H1 (cell line): Measurements from ENCODE around the gene GALNTL6. TPM values are rescaled to one million over a fixed set of nuclear protein-coding genes. Genes with fewer than 3 reads are reported as not detected.

Experiments
- CTCF ChIA-PET: fragments of 300-600 bp; sonication (Branson Sonifier 250); formaldehyde crosslinking; loops from one replicate; lab custom pipeline; 2021; ENCODE audit not compliant: partially characterized antibody; lab: Charles Lee
- POLR2A ChIA-PET: fragments of 300-600 bp; sonication (Branson Sonifier 250); formaldehyde crosslinking; loops from one replicate; lab custom pipeline; 2021; ENCODE audit warnings: inconsistent platforms; ENCODE audit not compliant: partially characterized antibody; lab: Charles Lee
- DNase-seq, 2 experiments: peaks; one replicate each; pipeline versions ENCODE4 v3.0.0 to v3.0.0-alpha.2; 2010 to 2022; ENCODE audit warnings: low spot score in 2 of 2, low read depth in 1 of 2, mixed read lengths in 1 of 2
- FAIRE-seq: peaks from 2 replicates; lab custom pipeline; 2011; peaks lifted over from hg19 to GRCh38; lab: Jason Lieb, UNC
- H2AFZ ChIP-seq: 2 replicates; pipeline ENCODE4 v1.8.1; 2012; ENCODE audit warnings: low read length, inconsistent platforms
- H2AK5ac ChIP-seq: 2 replicates; pipeline ENCODE4 v1.6.1; 2013; ENCODE audit warnings: low read depth, low read length
- H2BK120ac ChIP-seq: replicated peaks from 2 replicates; pipeline ENCODE3; 2013; ENCODE audit warnings: low read depth, low read length, inconsistent platforms
- H2BK12ac ChIP-seq: 2 replicates; pipeline ENCODE4 v1.6.1; 2013; ENCODE audit warnings: low read depth, low read length
- H2BK15ac ChIP-seq: 2 replicates; pipeline ENCODE4 v1.6.1; 2013; ENCODE audit warnings: low read length
- H2BK20ac ChIP-seq: 2 replicates; pipeline ENCODE4 v1.6.1; 2013; ENCODE audit warnings: low read length
- H2BK5ac ChIP-seq: 2 replicates; pipeline ENCODE4 v1.6.1; 2013; ENCODE audit warnings: low read depth, low read length
- H3K14ac ChIP-seq: 2 replicates; pipeline ENCODE4 v1.6.1; 2013; ENCODE audit warnings: inconsistent platforms; ENCODE audit not compliant: insufficient read length
- H3K18ac ChIP-seq: 2 replicates; pipeline ENCODE4 v1.6.1; 2013; ENCODE audit warnings: low read length; ENCODE audit errors: extremely low read depth
- H3K23ac ChIP-seq: 2 replicates; pipeline ENCODE4 v1.6.1; 2013; ENCODE audit warnings: inconsistent platforms; ENCODE audit not compliant: insufficient read length
- H3K23me2 ChIP-seq: 2 replicates; pipeline ENCODE4 v1.6.1; 2013; ENCODE audit warnings: low read depth, low read length
- H3K27ac ChIP-seq: 2 replicates; pipeline ENCODE4 v1.6.1; 2011; ENCODE audit warnings: low read depth, low read length, inconsistent platforms
- H3K27me3 ChIP-seq, 4 experiments: replicated peaks in 1 of 4; 1 replicate in 1 of 4; 2 replicates in 3 of 4; pipeline versions ENCODE4 v1.6.1 to v1.8.1; 2011 to 2013; ENCODE audit warnings: low read length in 3 of 4, mild to moderate bottlenecking in 3 of 4, inconsistent platforms in 2 of 4, mixed read lengths in 2 of 4, moderate library complexity in 1 of 4; ENCODE audit not compliant: control insufficient read depth in 3 of 4, insufficient read depth in 3 of 4; ENCODE audit errors: extremely low read depth in 1 of 4
- H3K36me3 ChIP-seq, 4 experiments: 2 replicates each; pipeline versions ENCODE4 v1.6.1 to v1.8.1; 2011 to 2013; ENCODE audit warnings: mild to moderate bottlenecking in 4 of 4, low read length in 3 of 4, moderate library complexity in 2 of 4, control low read depth in 1 of 4, inconsistent platforms in 1 of 4; ENCODE audit not compliant: insufficient read depth in 4 of 4, control insufficient read depth in 2 of 4
- H3K4ac ChIP-seq: replicated peaks from 2 replicates; pipeline ENCODE3; 2013; ENCODE audit warnings: low read length, low read depth, mixed read lengths, inconsistent platforms; ENCODE audit not compliant: insufficient read length
- H3K4me1 ChIP-seq, 4 experiments: replicated peaks in 1 of 4; 1 replicate in 1 of 4; 2 replicates in 3 of 4; pipeline versions ENCODE4 v1.6.1 to v1.8.1; 2011 to 2013; ENCODE audit warnings: low read length in 3 of 4, inconsistent platforms in 2 of 4, mixed read lengths in 1 of 4; ENCODE audit not compliant: insufficient read depth in 4 of 4, control insufficient read depth in 3 of 4
- H3K4me2 ChIP-seq, 2 experiments: 2 replicates each; pipeline versions ENCODE4 v1.6.1 to v1.8.1; 2011 to 2013; ENCODE audit warnings: low read depth in 2 of 2, low read length in 2 of 2, control low read depth in 1 of 2, inconsistent platforms in 1 of 2, mild to moderate bottlenecking in 1 of 2; ENCODE audit not compliant: insufficient read depth in 1 of 2
- H3K4me3 ChIP-seq, 4 experiments: fragments of 200-600, 300-600 bp in 1 of 4; sonication (generic), shearing (Covaris generic), sonication (Bioruptor Twin) in 1 of 4; 2 replicates each; pipeline versions ENCODE4 v1.5.1 to v1.8.1; 2011 to 2016; ENCODE audit warnings: low read length in 4 of 4, low read depth in 3 of 4, control low read depth in 2 of 4, inconsistent platforms in 2 of 4, mild to moderate bottlenecking in 2 of 4, mixed read lengths in 1 of 4, moderate library complexity in 1 of 4; ENCODE audit not compliant: insufficient read depth in 2 of 4; ENCODE audit errors: extremely low read depth in 1 of 4
- H3K56ac ChIP-seq: replicated peaks from 2 replicates; pipeline ENCODE3; 2013; ENCODE audit warnings: low read depth, mild to moderate bottlenecking, mixed read lengths, low read length, inconsistent platforms; ENCODE audit not compliant: insufficient read length
- H3K79me1 ChIP-seq: 2 replicates; pipeline ENCODE4 v1.6.1; 2013; ENCODE audit warnings: low read depth, low read length, control low read depth
- H3K79me2 ChIP-seq, 2 experiments: 2 replicates each; pipeline versions ENCODE4 v1.6.1 to v1.8.1; 2012 to 2013; ENCODE audit warnings: low read length in 2 of 2, mild to moderate bottlenecking in 2 of 2, inconsistent platforms in 1 of 2; ENCODE audit not compliant: insufficient read depth in 2 of 2, control insufficient read depth in 1 of 2
- H3K9ac ChIP-seq, 4 experiments: replicated peaks in 1 of 4; 1 replicate in 1 of 4; 2 replicates in 3 of 4; pipeline versions ENCODE4 v1.6.1 to v1.8.1; 2011 to 2013; ENCODE audit warnings: low read depth in 3 of 4, low read length in 3 of 4, control low read depth in 2 of 4, mild to moderate bottlenecking in 2 of 4, moderate library complexity in 2 of 4, inconsistent platforms in 1 of 4; ENCODE audit errors: extremely low read depth in 1 of 4
- H3K9me3 ChIP-seq, 2 experiments: 2 replicates each; pipeline versions ENCODE4 v1.6.1 to v1.8.1; 2012 to 2013; ENCODE audit warnings: mild to moderate bottlenecking in 2 of 2, moderate library complexity in 2 of 2, control low read depth in 1 of 2, inconsistent platforms in 1 of 2, low read depth in 1 of 2, low read length in 1 of 2, mixed read lengths in 1 of 2; ENCODE audit not compliant: insufficient read depth in 2 of 2
- H4K20me1 ChIP-seq, 2 experiments: replicated peaks in 1 of 2; 2 replicates each; pipeline versions ENCODE3 to v1.8.1; 2011 to 2013; ENCODE audit warnings: inconsistent platforms in 2 of 2, low read length in 2 of 2, mild to moderate bottlenecking in 1 of 2; ENCODE audit not compliant: insufficient read depth in 2 of 2, control insufficient read depth in 1 of 2
- H4K5ac ChIP-seq: 2 replicates; pipeline ENCODE4 v1.6.1; 2013; ENCODE audit warnings: low read length, low read depth, mixed read lengths, inconsistent platforms; ENCODE audit not compliant: insufficient read length
- H4K8ac ChIP-seq: 2 replicates; pipeline ENCODE4 v1.8.0; 2013; ENCODE audit warnings: mild to moderate bottlenecking, moderate library complexity, low read length, inconsistent platforms; ENCODE audit not compliant: insufficient read depth; ENCODE audit errors: extremely low read depth
- H4K91ac ChIP-seq: replicated peaks from 2 replicates; pipeline ENCODE3; 2013; ENCODE audit warnings: low read length, mixed read lengths, inconsistent platforms; ENCODE audit not compliant: insufficient read length
- CEBPB ChIP-seq: IDR thresholded peaks from 2 replicates; pipeline ENCODE4 v1.6.1; 2012; ENCODE audit warnings: low read depth, low read length
- CTCF ChIP-seq, 3 experiments: IDR thresholded peaks; 1 replicate in 2 of 3; 2 replicates in 1 of 3; pipeline versions ENCODE4 v1.5.1 to v1.6.1; 2011; ENCODE audit warnings: low read length in 3 of 3, mild to moderate bottlenecking in 3 of 3, inconsistent platforms in 2 of 3, low read depth in 1 of 3, moderate library complexity in 1 of 3; ENCODE audit not compliant: insufficient read depth in 1 of 3; ENCODE audit errors: control extremely low read depth in 1 of 3
- EGR1 ChIP-seq: IDR thresholded peaks from 2 replicates; pipeline ENCODE4 v1.6.1; 2011; ENCODE audit warnings: low read depth, low read length, borderline replicate concordance
- EZH2 ChIP-seq: fragments of 200-600 bp; sonication (generic); IDR thresholded peaks from 2 replicates; pipeline ENCODE4 v1.7.1; 2012; ENCODE audit warnings: low read depth, mild to moderate bottlenecking, moderate library complexity, low read length, inconsistent platforms; ENCODE audit not compliant: severe bottlenecking
- KDM1A ChIP-seq: fragments of 200-600, 300-600 bp; sonication (generic); IDR thresholded peaks from 2 replicates; pipeline ENCODE4 v1.7.1; 2016; ENCODE audit warnings: mild to moderate bottlenecking, low read length, borderline replicate concordance
- RAD21 ChIP-seq, 2 experiments: IDR thresholded peaks in 1 of 2; conservative IDR thresholded peaks in 1 of 2; 2 replicates each; pipeline ENCODE4 v1.6.1; 2011; ENCODE audit warnings: low read depth in 2 of 2, low read length in 2 of 2, improper control_type of control experiment in 1 of 2, inconsistent platforms in 1 of 2, mild to moderate bottlenecking in 1 of 2, moderate library complexity in 1 of 2
- SAP30 ChIP-seq: fragments of 300-600 bp; sonication (generic); IDR thresholded peaks from 2 replicates; pipeline ENCODE4 v1.7.1; 2012; ENCODE audit warnings: low read length, moderate library complexity, mild to moderate bottlenecking, inconsistent platforms; ENCODE audit not compliant: insufficient read depth, insufficient replicate concordance
- TAF1 ChIP-seq: IDR thresholded peaks from 2 replicates; pipeline ENCODE4 v1.6.1; 2011; ENCODE audit warnings: mild to moderate bottlenecking, low read depth, low read length
- TAF7 ChIP-seq: optimal IDR thresholded peaks from 2 replicates; pipeline ENCODE3; 2011; ENCODE audit warnings: low read depth, mild to moderate bottlenecking, inconsistent platforms, low read length, moderate library complexity, borderline replicate concordance
- WGBS, 2 experiments: shearing (Covaris generic) in 1 of 2; methylation state at CpG; one replicate each; pipeline versions ENCODE4 v1.1.6 to v1.1.7; 2013 to 2015; ENCODE audit warnings: low lambda C conversion rate in 2 of 2, mixed read lengths in 2 of 2, inconsistent platforms in 1 of 2, low coverage in 1 of 2, missing lambda C conversion rate in 1 of 2; ENCODE audit not compliant: insufficient replicate concordance in 2 of 2, insufficient coverage in 1 of 2, insufficient read length in 1 of 2; ENCODE audit errors: extremely low coverage in 1 of 2, missing lambda C conversion rate in 1 of 2; 5-methylcytosine and 5-hydroxymethylcytosine counted together
- polyA plus RNA-seq, 7 experiments: library from polyadenylated mRNA; depleted of rRNA in 3 of 7; stranded (reverse) in 5 of 7; unstranded in 2 of 7; fragments of >200 nt in 5 of 7; fragments of 200-250 nt in 2 of 7; gene quantifications; 1 replicate in 5 of 7; 2 replicates in 1 of 7; 4 replicates in 1 of 7; pipeline versions ENCODE4 v1.2.1 to v1.2.3, GENCODE V29; 2011 to 2013; ENCODE audit warnings: missing spikeins in 2 of 7, mixed read lengths in 2 of 7
- total RNA-seq: library from RNA; stranded (reverse); fragmentation: NEBNext Ultra II Directional; extraction: Animal tissue kit (Norgen Biotek cat#: 25700); gene quantifications from 2 replicates; pipeline ENCODE4 v1.2.1, GENCODE V29; 2021
- TF ChIP-seq, protein P1 (sequence below): IDR thresholded peaks from 2 replicates; pipeline ENCODE4 v1.6.1; 2012; ENCODE audit warnings: inconsistent platforms

GALNTL6 gene
- total and polyA plus RNA-seq, 2 of the 8 experiments (the other 6 are each of a cell fraction or from before 2014, with no cell fraction given), result 0.03 to 0.32 TPM

- no peak overlapping the region for H2BK15ac ChIP-seq
- H2BK120ac ChIP-seq, result no peak overlapping the region
- peak; percentile 95 for FAIRE-seq
- H3K56ac ChIP-seq, result no peak overlapping the region
- no peak overlapping the region for H2BK12ac ChIP-seq
- WGBS, 2 experiments, result 21% methylated on average over 4 of the region's 4 CpGs; no CpG with 5 or more reads in 1 of the 2 experiments
- H3K23ac ChIP-seq, result no peak overlapping the region
- H2BK20ac ChIP-seq, result no peak overlapping the region
- no peak overlapping the region for H2AFZ ChIP-seq
- no peak overlapping the region for H4K8ac ChIP-seq
- TF ChIP-seq, protein P1, sequence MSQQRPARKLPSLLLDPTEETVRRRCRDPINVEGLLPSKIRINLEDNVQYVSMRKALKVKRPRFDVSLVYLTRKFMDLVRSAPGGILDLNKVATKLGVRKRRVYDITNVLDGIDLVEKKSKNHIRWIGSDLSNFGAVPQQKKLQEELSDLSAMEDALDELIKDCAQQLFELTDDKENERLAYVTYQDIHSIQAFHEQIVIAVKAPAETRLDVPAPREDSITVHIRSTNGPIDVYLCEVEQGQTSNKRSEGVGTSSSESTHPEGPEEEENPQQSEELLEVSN, result no peak
- TF ChIP-seq CTCF (IDR thresholded peaks at IDR 0.05; ENCODE audit: control extremely low read depth in 1 of 3, insufficient read depth in 1 of 3, low read depth in 1 of 3, low read length in 3 of 3) (peak in 2 of 3 experiments; percentile 75 to 78; a peak in 3 of 4 replicates), CEBPB (no peak), TAF1 (no peak), EZH2 (no peak), SAP30 (no peak), KDM1A (no peak), RAD21 (IDR thresholded peaks at IDR 0.05 in 1 of 2, conservative IDR thresholded peaks at IDR 0.05 in 1 of 2; ENCODE audit: low read depth in 2 of 2, low read length in 2 of 2) (peak; percentile 70 to 77), EGR1 (no peak), TAF7 (no peak)
- H3K4me3 ChIP-seq, result no peak overlapping the region
- no peak overlapping the region for H3K4me2 ChIP-seq
- H3K23me2 ChIP-seq, result no peaks in the 10 kb centered on the region
- no peaks in the 10 kb centered on the region for H3K79me1 ChIP-seq
- POLR2A ChIA-PET, result no interaction called here
- no peak overlapping the region for H4K5ac ChIP-seq
- H4K91ac ChIP-seq, result no peak overlapping the region
- no peaks in the 10 kb centered on the region for H3K4me1 ChIP-seq
- no peaks in the 10 kb centered on the region for H3K9me3 ChIP-seq
- no peaks in the 10 kb centered on the region for H3K27me3 ChIP-seq
- H2AK5ac ChIP-seq, result no peak overlapping the region
- no peak overlapping the region for H2BK5ac ChIP-seq
- no peak overlapping the region for H3K9ac ChIP-seq
- no peak overlapping the region for H3K14ac ChIP-seq
- CTCF ChIA-PET, result interaction anchor here (0.6 to 3.5 kb wide), 37 partner anchors 9 to 1018 kb away, joined by 3 to 22 read pairs (median 4); no protein-coding TSS in a partner anchor
- H3K18ac ChIP-seq, result no peak overlapping the region
- no peak overlapping the region for H3K27ac ChIP-seq
- peak; percentile 17 to 59 for DNase-seq
- no peaks in the 10 kb centered on the region for H4K20me1 ChIP-seq
- no peaks in the 10 kb centered on the region for H3K36me3 ChIP-seq
- H3K79me2 ChIP-seq, result no peaks in the 10 kb centered on the region
- H3K4ac ChIP-seq, result no peak overlapping the region
Measured at GRCh38 chr4:172892300-172892699, 1079.1 kb downstream of the GALNTL6 start.
